GM21717 (cell line): ENCODE measurements around the gene PXMP4.

Experiments used
- ATAC-seq: cut with Tn5 transposase; IDR thresholded peaks from one replicate; pipeline ENCODE4 v1.9.1; 2021; ENCODE audit warnings: mild to moderate bottlenecking, moderate library complexity; ENCODE audit not compliant: unreplicated experiment

Gene PXMP4

GRCh38 chr20:33670715-33671499, 49.2 kb downstream of the PXMP4 start:
- no peak for ATAC-seq

DNA sequence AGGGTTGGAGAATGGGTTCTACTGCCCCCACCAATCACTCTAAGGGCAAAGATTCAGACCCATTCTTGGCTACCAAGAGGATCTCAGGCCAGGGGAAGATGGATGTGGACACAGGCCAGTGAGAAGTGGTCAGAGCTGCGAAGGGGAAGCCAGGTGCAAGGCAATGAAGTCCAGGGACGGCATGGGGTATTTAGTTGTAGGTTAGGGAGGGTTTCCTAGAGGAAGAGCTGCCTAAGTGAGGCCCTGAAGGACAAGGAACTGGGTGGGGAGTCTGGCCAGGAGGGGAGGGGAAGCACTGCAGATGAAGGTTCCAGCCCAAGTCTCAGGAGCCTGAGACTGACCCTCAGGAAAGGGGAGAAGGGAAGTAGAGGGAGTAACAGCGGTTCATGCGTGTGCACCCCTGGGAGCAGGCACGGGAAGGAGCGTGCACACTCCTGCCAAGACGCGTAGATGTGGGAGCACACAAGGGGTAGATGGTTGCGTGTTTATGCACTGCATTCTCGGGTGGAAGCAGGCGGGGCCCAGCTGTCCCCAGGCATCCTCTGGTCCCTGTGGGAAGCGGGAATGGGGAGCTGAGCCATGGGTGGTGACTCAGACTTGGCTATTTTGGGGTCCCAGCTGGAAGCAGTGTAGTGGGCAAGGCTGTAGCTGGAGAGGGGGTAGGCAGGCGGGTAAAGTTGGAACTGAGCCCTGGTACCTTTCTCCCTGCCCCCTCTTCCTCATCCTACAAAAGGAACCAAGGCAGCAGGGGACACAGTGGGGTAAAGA, 50.1 kb downstream of the PXMP4 start:
- no peak for ATAC-seq

- no peak for ATAC-seq
Observed at GRCh38 chr20:33669224-33669623, 50.9 kb downstream of the PXMP4 start.

- ATAC-seq, result no peak
Observed at GRCh38 chr20:33668466-33669155, 51.5 kb downstream of the PXMP4 start.

GRCh38 chr20:33667676-33668465, 52.2 kb downstream of the PXMP4 start:
- ATAC-seq, result no peak

GRCh38 chr20:33667245-33667675, 52.9 kb downstream of the PXMP4 start:
- ATAC-seq, result no peak

DNA sequence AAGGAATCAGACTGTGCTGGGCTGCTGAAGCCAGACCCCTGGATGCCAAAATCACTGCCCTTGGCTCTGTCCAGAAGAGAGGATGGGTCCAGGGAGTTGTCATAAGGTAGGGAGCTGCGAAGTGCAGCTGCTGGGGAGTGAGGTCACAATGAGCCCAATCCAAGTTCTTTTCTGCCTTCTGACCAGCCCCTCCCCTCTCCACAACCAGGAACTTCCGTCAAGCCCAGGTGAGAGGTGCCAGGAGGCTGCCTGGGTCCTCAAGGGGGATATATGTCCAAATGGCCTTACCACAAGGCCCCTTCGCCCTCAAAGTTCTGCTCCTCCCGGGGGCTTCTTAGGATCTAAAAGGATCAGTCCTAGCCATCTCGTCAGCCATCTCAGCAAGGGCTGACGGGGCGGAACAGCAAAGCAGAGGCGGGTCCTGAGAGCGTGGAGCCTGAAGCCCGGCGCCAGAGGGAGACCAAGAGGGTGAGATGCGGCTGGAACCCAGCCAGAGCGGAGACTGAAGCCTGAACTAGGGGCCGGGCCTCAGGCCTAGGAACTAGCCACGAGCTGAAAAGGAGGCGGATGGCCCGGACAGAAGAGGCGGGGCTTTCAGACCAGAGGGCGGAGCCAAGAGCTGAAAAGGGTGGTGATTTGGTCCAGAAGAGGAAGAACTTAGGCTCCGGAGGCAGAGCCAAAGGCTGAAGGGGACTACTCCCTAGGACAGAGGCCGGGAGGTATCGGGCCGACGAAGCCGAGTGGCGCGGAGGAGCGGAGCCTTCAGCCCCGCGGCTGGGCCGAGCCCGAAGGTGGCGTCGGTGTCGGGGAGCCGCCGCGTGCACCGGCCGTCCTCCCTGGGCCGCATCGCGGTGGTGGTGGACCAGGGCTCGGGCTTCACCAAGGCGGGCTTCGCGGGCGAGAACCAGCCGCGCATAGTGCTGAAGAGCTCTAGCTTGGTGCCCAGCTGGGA, 53.5 kb downstream of the PXMP4 start, which contains the start of gene ACTL10:
TSS of gene ACTL10 (plus strand) at position 651 of the 952 bp plus-strand sequence. CDS start 555 bp downstream, outside the sequence.
- ATAC-seq, result peak; percentile 36

DNA sequence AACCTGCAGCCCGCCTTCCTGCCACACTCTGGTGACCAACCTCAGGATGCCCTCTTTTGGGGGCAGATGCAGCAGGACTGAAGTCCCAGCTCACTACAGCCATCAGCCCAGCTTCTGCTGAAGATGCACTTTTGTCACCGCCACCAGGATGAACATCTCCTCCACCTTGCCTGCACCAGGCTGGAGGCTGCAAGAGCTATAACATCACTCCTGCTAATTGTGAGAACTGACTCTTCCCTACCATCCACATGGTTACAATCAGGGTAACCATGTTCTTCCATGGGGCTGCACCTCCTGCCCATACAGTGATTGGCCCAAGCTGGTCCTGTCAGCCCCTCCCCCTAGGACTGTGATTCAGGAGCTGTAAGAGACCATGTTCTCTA, 55.4 kb downstream of the PXMP4 start:
- ATAC-seq, result no peak

DNA sequence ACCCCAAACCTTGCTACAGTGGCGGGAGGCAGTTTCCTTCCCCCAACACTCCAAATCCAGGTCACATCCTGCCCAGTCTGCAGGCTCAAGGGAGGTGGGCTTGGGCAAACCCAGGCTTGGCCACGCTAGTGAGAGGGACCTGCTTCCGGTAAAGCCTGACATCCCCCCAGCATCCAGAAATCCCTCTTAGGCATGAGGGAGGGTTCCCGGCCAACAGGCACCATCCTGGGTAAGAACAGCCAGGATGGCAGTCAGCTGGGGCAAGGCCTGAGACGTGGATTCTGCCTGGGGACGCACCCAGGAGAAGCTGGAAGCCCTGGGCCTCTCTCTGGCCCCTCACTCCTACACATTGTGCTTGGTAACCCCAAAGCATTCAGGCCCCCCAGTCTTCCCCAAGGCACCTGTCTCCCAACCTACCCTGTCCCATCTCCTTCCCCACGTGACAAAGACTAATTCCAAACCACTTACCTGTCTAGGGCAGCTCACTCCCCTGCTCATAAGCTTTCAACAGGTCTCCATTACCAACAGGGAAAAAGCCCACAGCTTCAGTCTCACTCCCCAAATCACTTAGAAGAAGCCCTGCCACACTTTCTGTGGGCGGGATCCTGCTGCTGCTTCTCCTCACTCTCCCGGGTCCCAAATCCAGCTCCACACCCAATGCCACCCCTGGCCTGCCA, 55.9 kb downstream of the PXMP4 start:
- ATAC-seq, result no peak

DNA sequence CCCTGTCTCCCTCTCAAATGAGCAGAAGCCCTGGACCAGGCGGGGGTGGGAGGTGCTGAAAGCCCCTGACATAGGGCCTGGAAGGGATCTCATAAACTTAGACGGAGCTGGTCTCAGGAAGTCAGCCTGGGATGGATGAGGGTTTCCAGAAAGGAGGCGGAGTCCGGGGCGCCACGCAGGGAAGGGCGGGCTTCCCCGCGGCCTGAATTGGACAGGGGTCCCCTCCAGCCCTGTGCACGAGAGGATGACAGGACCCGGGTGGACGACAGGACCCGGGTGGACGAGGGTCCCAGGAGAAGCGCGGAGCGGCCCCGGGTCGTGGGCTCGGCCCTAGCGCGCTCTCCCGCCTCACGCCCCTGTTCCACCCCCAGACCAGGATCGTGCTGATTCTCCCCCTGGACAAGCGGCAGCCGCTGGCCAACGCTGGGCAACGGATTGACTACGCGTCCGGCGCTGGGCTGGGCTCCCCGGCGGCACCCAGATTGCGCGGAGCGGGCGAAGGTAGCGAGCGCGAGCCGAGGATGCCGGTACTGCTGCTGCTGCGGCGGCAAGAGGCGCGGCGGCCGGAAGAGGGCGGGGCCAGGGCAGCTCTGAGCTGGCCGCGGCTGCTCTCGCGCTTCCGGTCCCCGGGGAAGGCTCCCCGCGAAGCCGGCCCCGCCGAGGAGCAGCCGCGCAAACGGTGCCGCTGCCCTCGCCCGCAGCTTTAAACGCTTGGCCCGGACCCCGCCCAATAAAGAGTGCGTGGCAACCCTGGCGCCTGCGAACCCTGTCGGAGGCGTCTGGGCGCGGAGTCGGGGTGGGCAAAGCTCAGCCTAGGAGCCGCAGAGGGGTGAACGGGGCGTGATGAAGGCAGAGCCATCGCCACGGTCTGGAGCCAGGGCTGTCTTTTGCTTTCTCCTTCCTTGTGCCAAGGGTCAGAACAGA, 56.7 kb downstream of the PXMP4 start:
- peak; percentile 62 for ATAC-seq

DNA sequence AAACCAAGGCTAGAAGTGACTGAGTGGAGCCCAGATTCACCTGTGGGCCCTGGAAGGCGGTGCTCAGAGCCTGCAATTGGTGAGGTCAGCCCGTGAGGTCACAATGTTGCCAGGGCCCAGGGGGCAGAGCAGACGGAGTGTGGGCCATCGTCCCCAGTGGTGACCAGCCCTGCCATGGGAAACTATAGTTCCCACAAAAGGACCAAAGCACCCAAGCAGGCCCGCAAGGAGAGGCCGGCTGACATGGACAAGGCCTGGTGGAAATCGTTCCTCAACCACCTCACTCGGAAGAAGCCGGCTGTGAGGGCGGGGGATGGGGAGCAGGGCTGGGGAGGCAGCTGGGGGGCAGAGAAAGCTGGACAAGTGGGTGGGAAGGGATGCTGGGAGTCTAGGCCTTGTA, 57.9 kb downstream of the PXMP4 start, which contains the start of gene C20orf144:
TSS of gene C20orf144 (plus strand) at position 156 of the 400 bp plus-strand sequence. CDS start at position 175, 19 bp downstream.
- no peak for ATAC-seq

GRCh38 chr20:33660685-33661058, 59.4 kb downstream of the PXMP4 start:
- no peak for ATAC-seq

GRCh38 chr20:33660035-33660684, 60.0 kb downstream of the PXMP4 start:
- no peak for ATAC-seq

DNA sequence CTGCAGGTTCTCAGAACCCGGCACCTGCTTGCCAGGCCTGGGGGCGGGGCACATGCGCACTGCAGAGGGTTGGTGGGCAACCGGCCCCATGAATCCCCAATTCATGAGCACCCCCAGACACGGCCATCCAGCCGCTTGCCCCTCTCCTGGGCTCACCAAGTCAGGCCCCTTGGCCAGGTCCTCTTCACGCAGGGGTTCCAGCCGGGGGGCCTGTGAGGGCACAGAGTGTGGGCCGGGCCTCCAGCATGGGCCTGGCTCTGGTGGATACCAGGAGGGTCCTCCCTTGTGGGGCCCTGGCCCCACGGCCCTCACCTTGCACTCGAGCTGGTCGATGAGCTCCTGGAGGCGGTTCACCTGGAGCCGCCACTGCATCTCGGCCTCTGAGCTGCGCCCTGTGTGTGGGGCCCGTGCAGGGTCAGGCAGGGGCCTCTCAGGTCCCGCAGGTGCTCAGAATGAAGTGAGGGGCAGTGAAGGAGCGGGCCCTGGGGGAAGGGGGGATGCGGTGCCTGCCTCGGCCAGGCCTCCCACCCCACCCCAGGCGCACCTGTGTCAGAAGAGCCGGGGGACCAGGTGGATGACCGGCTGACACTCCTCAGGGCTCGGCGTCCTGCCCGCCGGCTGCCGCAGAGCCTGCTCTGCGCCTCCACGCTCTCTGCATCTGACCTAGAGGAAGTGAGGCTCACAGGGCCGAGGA, 60.6 kb downstream of the PXMP4 start:
- ATAC-seq, result no peak

DNA sequence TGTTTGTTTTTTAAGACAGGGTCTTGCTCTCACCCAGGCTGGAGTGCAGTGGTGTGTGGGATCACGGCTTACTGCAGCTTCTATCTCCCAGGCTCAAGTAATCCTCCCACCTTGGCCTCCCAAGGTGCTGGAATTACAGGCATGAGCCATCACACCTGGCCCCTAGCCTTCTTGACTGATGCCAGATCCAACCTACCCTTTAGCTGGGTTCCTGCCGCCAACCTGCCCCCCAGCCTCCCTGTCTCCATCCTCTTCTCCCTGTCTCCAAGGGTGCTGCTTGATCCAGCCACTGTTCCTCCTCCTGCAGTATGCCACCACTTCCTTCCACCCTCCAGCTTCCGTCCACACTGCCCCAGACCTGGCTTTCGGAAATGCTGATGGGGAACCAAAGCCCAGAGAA, 61.2 kb downstream of the PXMP4 start:
- no peak for ATAC-seq

GRCh38 chr20:33658510-33658909, 61.6 kb downstream of the PXMP4 start:
- no peak for ATAC-seq

GRCh38 chr20:33657704-33658095, 62.4 kb downstream of the PXMP4 start:
- no peak for ATAC-seq
